Activated T-cell treated with anti-CD3 and anti-CD28 coated beads for 24 hours (primary cell): ENCODE measurements around the gene UNC13A.

ENCODE experiments used
- DNase-seq: peaks from one replicate; pipeline ENCODE4 v3.0.0-alpha.2; 2020; ENCODE audit warnings: low read depth

The UNC13A gene

DNA sequence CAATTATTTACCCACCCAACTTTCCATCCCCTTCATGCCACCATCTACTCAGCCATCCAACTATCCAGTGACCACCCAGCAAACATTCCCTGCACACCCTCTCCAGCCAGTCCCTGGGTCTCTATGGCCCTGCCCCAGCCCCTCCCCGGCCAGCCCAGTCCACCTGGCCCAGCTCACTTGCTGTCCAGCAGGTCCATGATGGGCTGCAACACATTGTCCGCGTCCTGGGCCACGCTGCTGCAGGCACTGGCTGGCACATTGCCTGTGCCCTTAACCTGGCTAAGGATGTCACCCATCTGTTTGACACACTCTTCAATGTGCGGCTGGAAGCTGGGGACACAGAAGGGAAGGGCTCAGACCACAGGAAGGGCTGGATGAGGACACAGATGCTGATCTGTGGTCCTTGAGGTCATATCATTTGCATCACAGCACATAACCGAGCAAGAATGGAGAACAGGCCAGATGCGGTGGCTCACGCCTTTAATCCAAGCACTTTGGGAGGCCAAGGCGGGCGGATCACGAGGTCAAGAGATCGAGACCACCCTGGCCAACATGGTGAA is 61.6 kb downstream of the UNC13A start:
- DNase-seq: no peak

DNA sequence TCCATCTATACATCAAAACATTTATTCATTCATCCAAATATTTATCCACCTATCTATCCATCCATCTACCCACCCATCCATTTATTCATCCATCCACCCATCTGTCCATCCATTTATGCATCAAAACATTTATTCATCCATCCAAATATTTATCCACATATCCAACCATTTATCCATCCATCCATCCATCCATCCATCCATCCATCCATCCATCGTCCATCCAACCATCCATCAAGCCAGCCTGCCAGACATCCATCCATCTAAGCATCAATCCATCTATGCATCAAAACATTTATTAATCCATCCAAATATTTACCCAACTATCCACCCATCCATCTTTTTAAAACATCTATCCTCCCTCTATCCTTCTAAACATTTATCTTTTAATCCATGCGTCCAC is 62.2 kb downstream of the UNC13A start:
- no peak for DNase-seq

DNA sequence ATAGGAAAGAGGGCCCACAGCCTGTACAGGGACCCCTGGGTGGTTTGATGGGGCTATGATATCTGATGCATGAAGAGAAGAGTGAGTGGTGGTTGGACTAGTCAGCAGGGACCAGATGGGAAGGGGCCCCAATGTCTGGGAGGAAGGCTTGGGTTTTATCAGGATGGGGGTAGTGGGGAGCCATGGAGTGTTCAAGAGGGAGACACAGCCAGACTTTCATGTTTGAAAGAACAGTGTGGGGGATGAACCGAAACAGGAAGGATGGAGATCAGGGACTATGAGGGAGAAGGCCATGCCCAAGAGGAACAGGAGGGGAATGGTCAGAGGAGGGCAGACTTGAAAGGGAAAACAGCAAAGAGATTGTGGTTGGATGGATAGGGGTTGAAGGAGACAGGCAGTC is 63.1 kb downstream of the UNC13A start:
- DNase-seq: no peak

DNA sequence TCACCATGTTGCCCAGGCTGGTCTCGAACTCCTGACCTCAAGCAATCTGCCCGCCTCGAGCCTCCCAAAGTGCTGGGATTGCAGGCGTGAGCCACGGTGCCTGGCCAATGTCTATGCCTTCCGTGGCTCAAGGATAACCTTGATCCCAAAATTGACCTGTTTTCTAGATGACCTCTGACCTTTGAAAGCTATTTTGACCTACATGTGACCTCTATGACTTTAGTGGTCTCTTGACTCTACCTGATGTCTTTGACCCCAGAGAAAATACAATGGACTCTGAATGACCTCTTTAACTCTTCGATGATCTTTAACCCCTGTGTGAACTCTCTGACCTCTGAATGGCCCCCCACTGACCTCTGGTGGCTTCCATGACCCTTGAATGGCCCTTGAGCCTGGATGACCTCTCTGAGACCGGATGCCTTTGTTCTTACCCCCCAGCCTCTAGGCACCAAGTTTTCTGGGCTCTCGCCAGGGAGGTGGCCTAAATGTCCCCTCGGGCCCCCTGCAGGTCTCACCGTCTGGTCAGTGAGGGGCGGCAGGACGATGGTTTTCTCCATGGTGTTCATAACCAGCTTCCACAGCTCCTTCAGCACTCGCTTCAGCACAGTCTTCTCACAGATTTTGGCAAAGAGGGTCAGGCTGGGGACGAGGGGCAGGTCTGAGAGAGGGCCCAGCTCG is 63.7 kb downstream of the UNC13A start:
- DNase-seq: no peak

DNA sequence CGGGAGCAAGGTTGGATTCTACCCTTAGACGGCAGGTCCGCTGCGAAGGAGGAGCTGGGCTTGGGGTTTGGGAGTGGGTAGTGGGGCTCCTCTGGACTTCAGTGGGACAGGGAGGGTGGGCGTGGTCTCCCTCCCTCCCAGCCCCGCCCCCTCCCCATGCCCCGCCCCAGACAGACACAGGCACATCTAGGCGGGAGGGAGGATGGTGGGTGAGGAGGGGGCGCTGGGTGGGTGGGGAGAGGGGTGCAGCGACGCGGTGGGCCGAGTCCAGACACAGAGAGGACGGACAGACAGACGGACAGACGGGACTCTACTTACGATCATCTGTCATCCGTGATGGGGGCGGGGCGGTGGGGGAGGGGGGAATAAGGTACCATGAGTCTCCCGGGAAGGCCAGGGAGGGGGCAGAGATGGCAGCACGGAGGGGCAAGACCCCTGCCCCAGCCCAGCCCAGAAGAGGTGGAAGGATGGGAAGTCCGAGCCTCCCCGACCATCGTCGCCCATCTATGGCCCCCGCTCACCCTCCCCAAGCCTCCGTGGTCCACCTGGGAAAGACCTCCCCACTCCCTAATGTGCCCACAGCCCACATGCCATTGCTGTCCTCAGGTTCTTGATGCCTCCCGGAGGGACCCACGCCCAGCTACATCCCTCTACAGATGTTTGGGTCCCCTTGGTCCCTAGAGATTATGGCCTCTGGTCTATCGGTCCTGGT is 64.8 kb downstream of the UNC13A start:
- no peak for DNase-seq

DNA sequence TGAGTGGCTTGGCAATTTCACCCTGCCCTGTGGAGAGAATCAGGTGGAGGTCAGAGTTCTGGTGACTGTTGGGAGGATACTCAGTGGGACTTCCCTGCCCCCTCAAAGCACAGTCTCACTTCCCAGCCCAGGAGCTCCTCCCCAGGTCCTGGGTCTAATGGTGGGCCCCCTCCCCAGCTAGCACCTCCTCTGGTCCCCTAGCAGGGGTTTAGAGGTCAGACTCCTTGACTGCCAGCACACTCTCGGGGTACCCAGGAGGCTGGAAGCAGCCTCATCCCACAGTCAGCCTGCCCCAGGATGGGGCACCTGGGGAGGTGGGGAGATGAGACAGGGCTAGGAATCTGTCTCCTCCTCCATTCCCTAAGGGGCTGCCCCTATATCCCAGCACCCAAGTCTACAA is 67.5 kb downstream of the UNC13A start:
- DNase-seq: no peak

DNA sequence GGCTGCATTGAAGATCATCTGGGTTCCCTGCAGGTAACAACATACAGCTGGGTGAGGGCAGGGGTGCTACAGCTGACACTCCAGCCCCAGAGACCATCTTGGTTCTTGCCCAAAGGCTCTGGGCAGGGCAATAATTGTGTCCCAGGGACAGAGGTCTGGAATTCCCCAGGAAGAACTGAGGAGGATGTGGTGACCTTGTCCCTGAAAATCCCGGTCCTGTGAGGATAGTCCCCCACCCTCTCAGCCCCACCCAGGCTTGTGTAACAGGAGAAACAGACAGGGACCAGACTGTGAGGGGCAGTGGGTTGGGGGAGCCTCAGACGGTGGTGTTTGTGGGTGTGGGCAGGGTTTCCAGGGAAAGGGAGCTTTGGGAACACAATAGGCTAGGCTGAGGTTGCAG is 69.2 kb downstream of the UNC13A start:
- DNase-seq: no peak

DNA sequence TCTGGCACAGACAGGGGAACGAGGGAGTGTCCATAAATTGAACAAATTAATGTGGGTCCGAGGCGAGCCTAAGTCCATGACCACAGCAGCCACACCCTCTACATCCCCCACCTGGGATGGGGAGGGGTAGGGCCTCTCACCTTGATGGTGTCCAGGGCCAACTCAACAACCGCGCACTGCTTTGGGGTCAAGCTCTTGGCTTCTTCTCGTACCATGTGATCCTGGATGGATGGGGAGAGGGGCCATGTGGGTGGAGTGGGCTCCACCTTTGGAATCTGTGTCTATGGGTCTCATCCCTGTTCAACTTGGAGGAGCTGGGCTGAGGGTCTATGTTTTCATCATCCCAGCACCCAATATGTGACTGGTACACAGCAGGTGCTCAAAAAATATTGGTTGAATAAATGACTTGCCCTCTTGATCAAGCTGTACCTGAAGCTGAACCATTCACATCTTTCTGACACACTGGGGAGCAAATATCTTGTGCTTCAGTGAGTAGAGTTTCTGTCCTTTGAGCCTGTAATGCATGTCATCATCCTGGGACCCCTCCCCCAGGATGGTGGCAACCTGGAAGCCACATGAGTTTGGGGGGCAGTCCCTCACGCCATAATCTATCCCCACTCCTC is 69.8 kb downstream of the UNC13A start:
- DNase-seq: no peak

DNA sequence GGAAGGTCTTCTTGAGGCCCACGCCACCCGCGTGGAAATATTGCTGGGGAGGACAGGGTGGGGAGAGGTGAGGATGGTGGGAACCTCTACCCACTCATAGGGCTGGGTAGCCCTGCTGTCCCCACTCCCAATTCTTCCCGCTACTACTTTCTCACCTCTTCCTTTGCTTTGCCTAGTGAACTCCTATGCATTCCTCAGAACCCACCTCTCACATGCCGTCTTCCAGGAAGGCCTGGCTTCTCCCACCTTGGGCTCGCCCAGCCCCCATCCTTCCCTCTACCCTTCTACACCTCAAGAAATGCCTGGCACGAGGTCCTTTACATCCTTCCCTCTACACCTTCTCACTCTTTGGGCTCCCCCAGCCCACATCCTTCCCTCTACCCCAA is 70.4 kb downstream of the UNC13A start:
- DNase-seq: no peak

DNA sequence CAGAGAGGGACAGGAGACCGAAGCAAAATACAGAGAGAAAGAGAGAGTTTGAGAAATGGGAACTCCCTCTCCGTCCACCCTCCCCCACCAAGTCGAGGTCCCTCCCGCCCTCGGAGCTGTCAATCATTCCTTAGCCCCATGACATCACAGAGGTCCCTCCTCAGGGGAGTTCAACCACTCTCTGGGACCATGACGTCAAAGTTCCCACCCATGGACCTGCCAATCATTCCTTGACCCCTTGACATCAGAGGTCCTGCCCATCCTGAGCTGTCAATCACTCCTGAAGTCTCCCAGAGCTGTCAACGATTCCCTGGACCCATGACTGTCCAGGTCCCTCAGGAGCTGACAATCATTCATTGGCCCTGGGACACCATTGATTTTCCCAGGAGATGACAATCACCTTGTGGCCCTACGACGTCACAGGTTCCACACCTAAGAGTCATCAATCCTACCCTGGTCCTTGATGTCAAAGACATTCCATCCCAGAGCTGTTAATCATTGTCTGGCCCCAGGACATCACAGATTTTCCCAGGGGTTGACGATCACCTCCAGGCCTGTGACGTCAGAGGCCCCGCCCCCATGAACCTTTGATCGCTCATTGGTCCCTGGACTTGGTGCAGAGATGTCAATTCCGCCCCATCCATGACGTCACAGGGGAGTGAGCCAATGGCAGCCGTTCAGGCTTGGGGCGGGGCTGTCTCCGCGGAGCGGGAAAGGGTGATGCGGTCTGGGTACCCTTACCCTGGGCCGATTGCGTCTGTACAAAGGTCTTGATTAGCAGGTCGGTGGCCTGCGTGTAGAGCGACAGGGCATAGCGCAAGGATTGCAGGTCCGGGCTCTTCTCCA is 71.0 kb downstream of the UNC13A start:
- no peak for DNase-seq

DNA sequence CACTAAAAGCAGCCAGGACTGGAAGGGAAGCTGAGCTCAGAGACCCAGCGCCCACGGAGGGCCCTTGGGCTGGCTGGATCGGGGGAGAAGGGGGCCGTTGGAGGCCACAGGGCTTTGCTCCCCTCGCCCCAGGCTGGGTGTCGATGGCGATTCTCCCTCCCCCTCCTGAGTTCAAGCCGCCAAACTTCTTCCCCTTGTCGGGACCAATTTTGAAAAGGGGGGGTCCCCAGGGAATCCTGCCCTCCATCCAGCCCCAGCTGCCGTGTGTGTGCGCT is 71.5 kb downstream of the UNC13A start:
- no peak for DNase-seq

DNA sequence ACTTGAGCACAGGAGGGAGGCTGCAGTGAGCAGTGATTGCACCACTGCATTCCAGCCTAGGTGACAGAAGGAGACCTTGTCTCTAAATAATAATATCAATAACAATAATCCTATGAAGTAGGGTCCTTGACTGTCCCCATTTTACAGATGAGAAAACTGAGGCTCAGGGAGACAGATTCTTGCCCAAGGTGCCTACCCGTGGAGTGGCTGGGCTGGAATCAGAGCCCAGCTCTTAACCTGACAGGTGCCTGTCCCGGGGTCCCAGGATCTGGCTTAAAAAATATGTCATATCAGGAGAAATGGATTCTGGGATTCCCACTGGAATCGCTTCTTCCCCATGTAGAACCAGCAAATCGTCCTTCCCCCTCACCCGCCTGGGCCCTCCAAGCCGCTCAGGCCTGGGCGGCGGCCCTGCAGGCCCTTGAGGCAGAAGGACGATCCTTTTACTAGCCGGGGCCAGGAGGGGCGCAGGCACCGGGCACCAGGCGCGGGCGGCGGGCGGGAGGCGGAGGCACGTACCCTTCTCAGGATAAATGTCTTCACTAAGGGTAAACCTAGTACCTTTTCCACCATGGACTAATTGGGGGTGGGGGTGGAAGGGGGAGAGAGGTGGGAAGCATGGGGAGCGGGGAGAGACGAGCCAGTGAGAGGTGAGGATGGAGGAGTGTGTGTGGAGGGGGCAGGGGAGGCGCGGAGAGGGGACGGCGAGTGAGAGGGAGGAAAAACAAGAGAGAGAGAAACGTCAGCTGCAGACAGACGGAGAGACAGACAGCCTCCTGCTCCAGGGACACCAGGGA is 72.1 kb downstream of the UNC13A start:
- no peak for DNase-seq

DNA sequence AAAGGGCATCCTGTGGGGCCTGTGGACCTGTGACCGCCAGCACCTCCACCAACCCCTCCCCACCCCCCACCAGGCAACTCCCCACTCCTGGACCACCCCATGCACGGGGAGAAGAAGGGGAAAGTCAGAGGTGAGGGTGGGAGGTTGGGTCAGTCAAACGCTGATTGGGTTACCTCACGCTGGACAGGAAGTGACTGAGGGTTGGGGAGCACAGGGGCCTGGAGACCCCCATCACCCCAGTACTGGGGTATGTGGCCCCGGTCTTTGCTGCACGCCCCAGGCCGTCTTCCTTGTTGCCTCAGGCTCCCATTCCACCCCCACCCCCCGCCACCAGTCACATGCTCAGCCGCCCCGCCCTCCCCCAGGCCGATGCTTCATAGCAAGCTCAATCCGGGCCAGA is 73.7 kb downstream of the UNC13A start:
- no peak for DNase-seq

DNA sequence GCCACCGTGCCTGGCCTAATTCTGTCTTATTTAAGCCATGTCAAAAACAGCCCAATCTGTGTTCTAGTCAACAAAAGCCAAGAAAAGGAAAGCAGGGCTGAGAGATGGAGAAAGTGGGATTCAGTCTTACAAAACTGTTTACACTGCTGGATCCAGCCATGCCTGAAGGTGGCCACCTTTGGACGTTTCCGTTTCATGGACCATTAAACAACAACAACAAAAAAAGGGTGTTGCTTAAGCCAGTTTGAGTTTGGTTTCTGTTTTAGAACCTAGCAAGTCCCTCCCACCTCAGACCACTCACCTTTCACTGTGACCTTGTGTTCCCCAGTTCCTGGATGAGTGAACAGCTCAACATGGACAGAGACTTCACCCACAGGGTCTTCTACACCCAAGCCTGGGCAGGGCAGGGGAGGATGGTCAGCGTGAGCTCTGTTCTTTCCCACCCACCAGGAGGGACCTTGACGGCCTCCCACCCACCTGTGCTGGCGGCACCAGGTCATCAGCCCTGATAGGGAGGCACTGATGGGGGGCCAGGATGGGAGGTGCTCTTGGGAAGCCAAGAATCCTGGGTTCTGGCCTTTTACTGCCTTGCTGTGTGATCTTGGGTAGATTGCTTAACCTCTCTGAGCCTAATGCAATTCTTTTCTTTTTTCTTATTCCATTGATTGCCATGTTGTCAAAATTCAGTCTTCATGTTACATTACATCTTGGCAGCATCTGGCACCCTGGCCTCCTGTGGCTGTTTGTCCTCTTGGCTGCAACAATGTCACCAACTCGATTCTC is 76.5 kb downstream of the UNC13A start:
- DNase-seq: no peak

DNA sequence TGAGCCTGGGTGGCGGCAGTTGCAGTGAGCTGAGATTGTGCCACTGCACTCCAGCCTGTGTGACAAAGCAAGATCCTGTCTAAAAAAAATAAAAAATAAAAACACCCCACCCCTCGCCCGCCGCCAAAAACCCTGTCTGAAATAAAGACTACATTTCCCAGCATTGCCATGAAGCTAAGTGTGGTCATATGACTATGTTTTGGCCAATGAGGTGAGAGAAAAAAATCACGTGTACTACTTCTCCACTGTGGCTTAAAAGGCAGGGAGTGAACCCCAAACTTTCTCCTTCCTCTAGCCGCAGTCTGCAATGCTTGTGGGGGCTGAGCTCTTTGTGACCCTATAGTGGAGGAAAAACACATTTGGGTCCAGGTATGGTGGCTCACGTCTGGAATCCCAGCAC is 77.8 kb downstream of the UNC13A start:
- DNase-seq: no peak

DNA sequence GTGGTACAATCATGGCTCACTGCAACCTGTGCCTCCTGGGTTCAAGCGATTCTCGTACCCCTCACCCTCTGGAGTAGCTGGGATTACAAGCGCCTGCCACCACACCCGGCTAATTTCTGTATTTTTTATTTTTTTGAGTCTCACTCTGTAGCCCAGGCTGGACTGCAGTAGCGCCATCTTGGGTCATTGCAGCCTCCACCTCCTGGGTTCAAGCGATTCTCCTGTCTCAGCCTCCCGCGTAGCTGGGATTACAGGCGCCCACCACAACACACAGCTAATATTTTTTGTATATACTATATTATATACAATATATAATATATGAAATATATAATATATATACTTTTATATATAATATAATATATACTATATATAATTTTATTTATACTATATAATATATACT is 80.2 kb downstream of the UNC13A start:
- no peak for DNase-seq

DNA sequence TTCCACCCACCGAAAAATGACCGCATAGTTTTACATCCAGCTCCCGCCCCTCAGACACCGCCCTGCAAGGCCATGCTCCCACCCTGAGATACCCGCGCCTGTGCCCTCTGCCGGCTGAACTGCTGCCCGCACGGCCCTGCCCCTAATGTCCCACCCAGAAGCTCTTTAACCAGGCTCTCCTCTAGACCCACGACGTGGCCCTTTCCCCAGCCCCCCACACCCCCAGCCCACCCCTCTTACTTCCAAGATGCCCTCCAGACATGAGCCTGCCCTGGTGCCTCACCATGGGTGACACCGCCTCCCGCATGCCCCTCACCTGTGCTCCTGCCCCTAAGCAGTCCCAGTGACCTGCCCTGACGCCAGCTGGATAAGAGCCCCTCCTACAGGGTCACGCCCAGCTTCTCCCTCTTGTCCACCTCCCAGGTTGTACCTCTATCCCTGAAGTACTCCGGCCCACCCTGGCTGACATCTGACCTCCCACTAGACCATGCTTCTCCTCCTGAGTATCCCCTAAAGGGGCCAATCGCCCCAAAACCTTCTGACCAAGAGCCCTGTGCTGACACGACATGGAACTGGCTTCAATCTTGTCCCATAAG is 81.5 kb downstream of the UNC13A start:
- no peak for DNase-seq

DNA sequence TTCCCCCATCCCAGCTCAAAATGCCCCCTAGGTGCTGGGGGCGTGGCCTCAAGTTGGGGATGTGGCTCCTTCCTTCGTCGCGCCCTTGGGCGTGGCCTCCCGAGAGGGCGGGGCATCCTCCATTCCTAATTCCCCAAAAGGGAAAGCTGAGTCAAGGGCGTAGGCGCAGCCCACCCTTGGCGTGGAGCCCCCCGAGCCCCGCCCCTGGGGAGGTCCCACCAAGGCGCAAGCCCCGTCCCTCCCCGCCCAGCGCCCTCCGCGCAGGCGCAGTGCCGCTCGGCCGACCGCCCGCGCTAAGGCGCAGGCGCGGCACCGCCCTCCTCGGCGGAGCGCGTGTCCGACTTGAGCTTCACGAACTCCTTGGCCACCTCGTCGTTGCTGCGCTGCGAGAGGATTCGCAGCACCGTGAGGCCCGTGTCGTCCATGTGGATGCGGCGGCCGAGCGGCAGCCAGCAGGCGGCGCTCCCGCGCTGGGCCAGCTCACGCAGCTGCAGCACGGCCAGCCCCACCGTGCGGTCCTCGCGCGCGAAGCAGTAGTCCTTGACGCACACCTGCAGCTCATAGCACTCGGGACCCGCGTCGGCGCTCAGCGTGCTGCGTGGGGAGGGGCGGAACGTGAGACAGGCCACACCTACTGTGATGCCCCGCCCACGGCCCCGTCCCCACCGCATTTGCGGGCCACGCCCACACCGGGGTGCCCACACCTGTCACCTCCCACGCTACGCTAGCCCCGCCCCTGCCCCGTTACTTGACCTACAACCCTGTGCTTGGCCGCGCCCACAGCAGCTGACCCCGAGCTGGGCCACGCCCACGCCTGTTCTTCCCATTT is 82.2 kb downstream of the UNC13A start:
- DNase-seq: peak; percentile 70

DNA sequence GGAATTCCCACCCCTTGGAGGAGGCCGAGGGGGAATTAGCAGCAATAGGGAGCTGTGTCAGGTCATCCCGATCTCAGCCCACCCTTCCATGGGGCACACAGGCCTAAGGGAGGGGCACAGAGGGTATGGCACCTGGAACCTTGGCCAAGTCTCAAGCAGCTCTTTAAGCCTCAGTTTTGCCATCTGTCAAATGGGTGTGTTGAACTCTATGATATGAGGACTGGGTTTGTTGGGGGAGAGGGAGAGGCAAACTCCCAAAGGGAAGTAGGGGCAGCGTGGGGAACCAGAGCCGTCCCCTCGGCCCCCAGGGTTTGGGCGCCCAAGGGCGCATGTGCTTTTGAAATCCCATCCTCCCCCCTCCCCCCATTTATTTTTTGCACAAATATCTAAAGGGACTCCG is 83.0 kb downstream of the UNC13A start:
- no peak for DNase-seq
